WI38 (cell line): ENCODE results near the gene OR7G1.

Source experiments
- H3K4me3 ChIP-seq: 2 replicates; pipeline ENCODE4 v1.5.1; 2011; ENCODE audit warnings: low read depth, mild to moderate bottlenecking, control low read depth, low read length
- CTCF ChIP-seq: IDR thresholded peaks from 2 replicates; pipeline ENCODE4 v1.5.1; 2012; ENCODE audit warnings: low read depth, mild to moderate bottlenecking, control low read depth, low read length

OR7G1 gene

GRCh38 chr19:9115307-9115813 is at the start of gene OR7G1:
Gene OR7G1, minus strand, starts transcription at chr19:9115763. Its CDS starts 0 bp downstream, at chr19:9115763.
- TF ChIP-seq CTCF: no peak
- no peak within 1 kb of the TSS for H3K4me3 ChIP-seq

- no peak for TF ChIP-seq CTCF
- no peak overlapping the region for H3K4me3 ChIP-seq
Measured at GRCh38 chr19:9165261-9165660, 49.7 kb upstream of the OR7G1 start.

- TF ChIP-seq CTCF: no peak
- no peak overlapping the region for H3K4me3 ChIP-seq
Measured at GRCh38 chr19:9161427-9161826, 45.9 kb upstream of the OR7G1 start.

GRCh38 chr19:9159891-9160290 is 44.3 kb upstream of the OR7G1 start:
- H3K4me3 ChIP-seq: no peak overlapping the region
- no peak for TF ChIP-seq CTCF

GRCh38 chr19:9156304-9156703 is 40.7 kb upstream of the OR7G1 start:
- H3K4me3 ChIP-seq: no peak overlapping the region
- TF ChIP-seq CTCF: no peak

- no peak overlapping the region for H3K4me3 ChIP-seq
- TF ChIP-seq CTCF: no peak
Measured at GRCh38 chr19:9155591-9155990, 40.0 kb upstream of the OR7G1 start.

- no peak for TF ChIP-seq CTCF
- H3K4me3 ChIP-seq: no peak overlapping the region
Measured at GRCh38 chr19:9151367-9151766, 35.8 kb upstream of the OR7G1 start.
